ENCODE results near the gene LMNA. TPM values are rescaled to one million over a fixed set of nuclear protein-coding genes. Genes with fewer than 3 reads are reported as not detected.
"Not testable (repeated sequence)": the region's sequence is repeated elsewhere in the genome, so short reads cannot be mapped to it uniquely, and the experiment has no call there.

LMNA gene
- total RNA-seq, 1 experiment from 2014 or later: 1,568 TPM

GRCh38 chr1:156123356-156124196 is 9.1 kb downstream of the LMNA start:
- peak; percentile 99 for DNase-seq
- H3K9me3 ChIP-seq: no peaks in the 10 kb centered on the region
- peak overlapping the region; percentile 25 for H3K4me3 ChIP-seq
- H3K27me3 ChIP-seq: no peaks in the 10 kb centered on the region
- H3K36me3 ChIP-seq: peaks cover 66% of the 10 kb centered on the region

GRCh38 chr1:156124557-156125483 is 10.3 kb downstream of the LMNA start:
- peak overlapping the region; percentile 8; the same call in 1 of the 2 replicates for H3K4me3 ChIP-seq
- DNase-seq: peak; percentile 85

DNA sequence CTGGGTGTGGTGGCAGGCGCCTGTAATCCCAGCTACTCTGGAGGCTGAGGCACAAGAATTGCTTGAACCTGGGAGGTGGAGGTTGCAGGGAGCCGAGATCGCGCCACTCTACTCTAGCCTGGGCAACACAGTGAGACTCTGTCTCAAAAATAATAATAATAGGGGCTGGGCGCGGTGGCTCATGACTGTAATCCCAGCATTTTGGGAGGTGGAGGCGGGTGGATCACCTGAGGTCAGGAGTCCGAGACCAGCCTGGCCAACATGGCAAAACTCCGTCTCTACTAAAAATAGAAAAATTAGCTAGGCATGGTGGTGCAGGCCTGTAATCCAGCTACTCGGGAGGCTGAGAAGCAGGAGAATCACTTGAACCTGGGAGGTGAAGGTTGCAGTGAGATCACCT is 11.0 kb downstream of the LMNA start:
- Histone ChIP-seq H3K4me3 (peak overlapping the region; percentile 8; the same call in 1 of the 2 replicates), H3K36me3 (peaks cover 67% of the 10 kb centered on the region)
- H3K9me3 ChIP-seq, DNase-seq, H3K27me3 ChIP-seq: not testable (repeated sequence)

More at GRCh38 chr1:156124557-156125483, 10.3 kb downstream of the LMNA start:
- no peaks in the 10 kb centered on the region for H3K27me3 ChIP-seq
- H3K36me3 ChIP-seq: peaks cover 69% of the 10 kb centered on the region
- H3K9me3 ChIP-seq: no peaks in the 10 kb centered on the region

DNA sequence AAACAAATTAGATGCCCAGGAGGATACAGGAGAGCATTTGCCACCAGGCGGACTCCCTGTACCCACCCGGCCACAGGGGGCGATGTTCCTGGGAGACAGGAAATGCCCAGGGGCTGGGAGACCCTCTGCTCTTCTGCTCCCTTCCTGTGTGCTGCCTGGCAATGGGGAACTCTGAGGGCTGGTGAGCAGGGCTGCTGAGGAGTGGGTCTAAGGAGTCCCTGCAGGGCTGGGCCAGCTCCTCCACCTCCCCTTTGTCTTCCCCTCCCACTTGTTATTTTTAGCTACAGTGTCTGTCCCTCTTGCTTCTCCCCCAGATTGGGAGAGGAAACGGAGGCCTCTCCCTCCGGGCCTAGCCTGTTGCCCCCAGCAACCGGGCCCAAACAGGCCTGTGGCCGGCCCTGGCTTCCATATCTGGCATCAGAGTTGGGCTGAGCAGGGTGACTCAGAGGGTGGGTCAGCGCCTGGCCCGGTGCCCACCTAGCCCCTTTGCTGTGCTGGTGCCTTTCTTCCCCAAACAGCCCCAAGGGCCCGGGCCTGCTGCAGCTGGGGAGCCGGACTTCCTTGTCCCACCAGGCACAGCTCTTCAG is 11.6 kb downstream of the LMNA start:
- peak overlapping the region; percentile 20 for H3K4me3 ChIP-seq
- DNase-seq: peak; percentile 99
- no peaks in the 10 kb centered on the region for H3K27me3 ChIP-seq
- no peaks in the 10 kb centered on the region for H3K9me3 ChIP-seq
- H3K36me3 ChIP-seq: peaks cover 69% of the 10 kb centered on the region

GRCh38 chr1:156126630-156127534 is 12.4 kb downstream of the LMNA start:
- peak; percentile 88 for DNase-seq
- Histone ChIP-seq H3K4me3 (peak overlapping the region; percentile 20), H3K9me3 (no peaks in the 10 kb centered on the region), H3K36me3 (peaks cover 70% of the 10 kb centered on the region), H3K27me3 (no peaks in the 10 kb centered on the region)

GRCh38 chr1:156128308-156128653 is 13.8 kb downstream of the LMNA start:
- Histone ChIP-seq H3K27me3 (no peaks in the 10 kb centered on the region), H3K4me3 (no peak overlapping the region; the same call in 1 of the 2 replicates), H3K36me3 (peaks cover 81% of the 10 kb centered on the region), H3K9me3 (no peaks in the 10 kb centered on the region)
- DNase-seq: no peak

DNA sequence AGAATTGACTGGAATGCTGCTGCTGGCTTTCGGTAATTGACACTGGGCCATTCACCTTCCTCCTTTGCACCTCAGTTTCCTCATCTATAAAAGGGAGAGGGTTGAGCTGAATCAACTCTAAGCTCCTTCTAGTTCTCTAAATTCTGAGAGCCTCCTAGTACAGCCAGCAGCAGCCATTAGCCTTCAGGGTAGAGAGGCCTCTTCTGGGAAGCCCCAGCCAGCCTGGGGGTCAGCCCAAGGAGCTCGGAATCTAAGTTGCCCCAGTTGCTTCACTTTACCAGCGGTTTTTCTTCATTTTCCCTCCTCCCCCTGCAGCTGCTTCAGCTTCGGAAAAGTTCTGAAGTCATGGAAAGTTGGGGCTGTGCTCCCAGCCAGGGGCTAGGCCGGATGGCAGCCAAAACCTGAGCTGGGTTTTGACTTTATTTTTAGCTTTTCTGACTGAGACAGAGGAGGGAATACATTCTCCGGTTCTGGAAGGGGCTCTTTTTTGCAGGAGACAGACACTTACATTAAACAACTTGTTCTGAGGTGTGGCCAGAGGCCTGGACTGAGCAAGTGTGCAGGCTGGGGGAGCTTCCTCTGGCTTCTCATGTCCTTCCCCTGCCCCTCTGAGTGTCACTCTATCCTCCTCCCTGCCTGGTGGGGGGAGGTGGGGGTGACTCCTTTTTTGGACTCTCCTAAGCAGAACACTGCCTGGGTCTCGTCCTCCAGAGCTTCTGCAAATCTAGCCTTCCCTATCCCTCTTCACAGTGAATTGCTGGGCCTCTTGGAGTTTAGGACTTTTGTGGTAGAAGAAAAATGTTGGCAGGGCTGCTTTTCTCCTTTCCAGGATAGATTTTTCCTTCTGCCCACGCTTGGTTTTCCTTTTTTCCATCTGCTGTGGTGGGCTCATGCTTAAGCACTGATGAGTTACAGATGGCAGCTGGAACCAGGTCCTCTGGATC is 14.4 kb downstream of the LMNA start:
- Histone ChIP-seq H3K4me3 (no peak overlapping the region; the same call in none of the 2 replicates), H3K9me3 (no peaks in the 10 kb centered on the region), H3K27me3 (no peaks in the 10 kb centered on the region), H3K36me3 (peaks cover 83% of the 10 kb centered on the region)
- peak; percentile 58 for DNase-seq

DNA sequence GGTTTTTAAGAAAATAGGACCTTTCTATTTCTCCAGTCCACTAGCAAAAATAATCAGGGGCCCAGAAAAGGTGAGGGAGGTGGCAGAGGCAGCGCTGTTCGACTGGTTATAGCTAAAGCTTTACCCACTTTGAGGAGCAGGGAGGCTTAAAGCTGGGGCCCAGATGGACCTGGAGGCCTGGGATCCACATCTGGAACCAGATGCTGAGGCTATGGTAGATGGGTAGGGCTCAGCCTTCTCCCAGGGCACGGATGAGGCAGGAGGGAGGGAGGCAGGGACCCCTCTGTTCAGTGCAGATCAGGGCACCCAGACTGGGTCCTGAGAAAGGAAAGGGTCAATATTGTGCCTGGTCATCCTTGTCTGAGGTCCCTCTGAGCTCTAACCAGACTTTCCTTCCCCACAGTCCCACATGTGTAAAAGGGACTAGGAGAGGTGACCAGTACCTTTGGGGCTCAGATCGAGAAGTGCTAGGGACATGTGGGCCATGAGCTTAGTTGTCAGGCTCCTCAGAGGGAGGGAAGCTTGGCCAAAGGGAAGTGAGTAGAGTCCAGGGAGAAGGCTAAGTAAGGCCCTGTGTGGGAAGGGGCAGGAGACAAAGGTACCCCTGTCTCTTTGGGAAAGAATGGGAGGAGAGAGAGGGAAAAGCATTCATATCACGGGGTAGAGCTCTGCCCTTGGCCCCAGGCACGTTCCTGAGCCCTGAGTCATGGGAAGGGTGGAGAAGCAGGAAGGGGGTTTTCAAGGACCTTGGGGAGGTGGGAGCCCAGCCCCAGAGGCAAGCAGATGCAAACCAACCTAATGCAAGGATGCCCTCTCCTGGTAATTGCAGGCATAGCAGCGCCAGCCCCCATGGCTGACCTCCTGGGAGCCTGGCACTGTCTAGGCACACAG is 15.4 kb downstream of the LMNA start:
- Histone ChIP-seq H3K9me3 (no peaks in the 10 kb centered on the region), H3K4me3 (peak overlapping the region; percentile 7; the same call in 1 of the 2 replicates), H3K27me3 (no peaks in the 10 kb centered on the region), H3K36me3 (peaks cover 84% of the 10 kb centered on the region)
- DNase-seq: peak; percentile 99

- H3K36me3 ChIP-seq: peaks cover 86% of the 10 kb centered on the region
- H3K4me3 ChIP-seq: no peak overlapping the region
- DNase-seq: no peak
- no peaks in the 10 kb centered on the region for H3K27me3 ChIP-seq
- no peaks in the 10 kb centered on the region for H3K9me3 ChIP-seq
These were observed 16.0 kb downstream of the LMNA start for GRCh38 chr1:156130578-156130942.

- H3K4me3 ChIP-seq: no peak overlapping the region
- no peaks in the 10 kb centered on the region for H3K27me3 ChIP-seq
- DNase-seq: no peak
- H3K36me3 ChIP-seq: peaks cover 96% of the 10 kb centered on the region
- no peaks in the 10 kb centered on the region for H3K9me3 ChIP-seq
These were observed 20.4 kb downstream of the LMNA start for GRCh38 chr1:156134716-156135435.

DNA sequence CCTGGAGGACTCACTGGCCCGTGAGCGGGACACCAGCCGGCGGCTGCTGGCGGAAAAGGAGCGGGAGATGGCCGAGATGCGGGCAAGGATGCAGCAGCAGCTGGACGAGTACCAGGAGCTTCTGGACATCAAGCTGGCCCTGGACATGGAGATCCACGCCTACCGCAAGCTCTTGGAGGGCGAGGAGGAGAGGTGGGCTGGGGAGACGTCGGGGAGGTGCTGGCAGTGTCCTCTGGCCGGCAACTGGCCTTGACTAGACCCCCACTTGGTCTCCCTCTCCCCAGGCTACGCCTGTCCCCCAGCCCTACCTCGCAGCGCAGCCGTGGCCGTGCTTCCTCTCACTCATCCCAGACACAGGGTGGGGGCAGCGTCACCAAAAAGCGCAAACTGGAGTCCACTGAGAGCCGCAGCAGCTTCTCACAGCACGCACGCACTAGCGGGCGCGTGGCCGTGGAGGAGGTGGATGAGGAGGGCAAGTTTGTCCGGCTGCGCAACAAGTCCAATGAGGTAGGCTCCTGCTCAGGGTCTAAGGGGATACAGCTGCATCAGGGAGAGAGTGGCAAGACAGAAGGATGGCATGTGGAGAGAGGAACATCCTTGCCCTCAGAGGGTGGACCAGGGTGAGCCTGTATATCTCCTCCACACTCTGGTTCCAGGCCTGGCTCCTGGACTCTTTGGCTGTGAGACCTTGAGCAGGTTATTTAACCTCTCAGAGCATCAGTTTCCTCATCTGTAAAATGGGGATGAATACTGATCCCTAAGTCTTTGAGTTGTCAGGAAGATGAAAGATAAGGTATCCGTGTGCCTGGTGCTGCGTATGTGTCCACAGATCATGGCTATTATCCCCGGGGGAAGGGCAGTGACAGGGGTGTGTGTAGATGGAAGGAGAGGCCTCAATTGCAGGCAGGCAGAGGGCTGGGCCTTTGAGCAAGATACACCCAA is 21.7 kb downstream of the LMNA start:
- no peaks in the 10 kb centered on the region for H3K9me3 ChIP-seq
- H3K4me3 ChIP-seq: no peak overlapping the region
- no peaks in the 10 kb centered on the region for H3K27me3 ChIP-seq
- H3K36me3 ChIP-seq: peaks cover 98% of the 10 kb centered on the region
- no peak for DNase-seq

- Histone ChIP-seq H3K9me3 (no peaks in the 10 kb centered on the region), H3K36me3 (peaks cover 95% of the 10 kb centered on the region), H3K27me3 (no peaks in the 10 kb centered on the region), H3K4me3 (no peak overlapping the region)
- DNase-seq: no peak
These were observed 22.5 kb downstream of the LMNA start for GRCh38 chr1:156136970-156137483.

- Histone ChIP-seq H3K27me3 (no peaks in the 10 kb centered on the region), H3K9me3 (no peaks in the 10 kb centered on the region), H3K4me3 (no peak overlapping the region), H3K36me3 (peaks cover 84% of the 10 kb centered on the region)
- DNase-seq: no peak
These were observed 24.0 kb downstream of the LMNA start for GRCh38 chr1:156138458-156138867.

Measured in MG63 (cell line).